Astrocyte (in vitro differentiated cells and primary cell): ENCODE results near the gene TMEM233.

ENCODE experiments used
- EZH2 ChIP-seq: IDR thresholded peaks from 2 replicates; pipeline ENCODE4 v1.6.1; 2012; ENCODE audit warnings: mild to moderate bottlenecking, low read length, inconsistent platforms; ENCODE audit not compliant: insufficient read depth
- TF ChIP-seq, protein P1 (sequence below): IDR thresholded peaks from 2 replicates; pipeline ENCODE4 v1.5.1; 2011; ENCODE audit warnings: low read depth, mild to moderate bottlenecking, inconsistent platforms, low read length, moderate library complexity; ENCODE audit not compliant: insufficient read depth

DNA sequence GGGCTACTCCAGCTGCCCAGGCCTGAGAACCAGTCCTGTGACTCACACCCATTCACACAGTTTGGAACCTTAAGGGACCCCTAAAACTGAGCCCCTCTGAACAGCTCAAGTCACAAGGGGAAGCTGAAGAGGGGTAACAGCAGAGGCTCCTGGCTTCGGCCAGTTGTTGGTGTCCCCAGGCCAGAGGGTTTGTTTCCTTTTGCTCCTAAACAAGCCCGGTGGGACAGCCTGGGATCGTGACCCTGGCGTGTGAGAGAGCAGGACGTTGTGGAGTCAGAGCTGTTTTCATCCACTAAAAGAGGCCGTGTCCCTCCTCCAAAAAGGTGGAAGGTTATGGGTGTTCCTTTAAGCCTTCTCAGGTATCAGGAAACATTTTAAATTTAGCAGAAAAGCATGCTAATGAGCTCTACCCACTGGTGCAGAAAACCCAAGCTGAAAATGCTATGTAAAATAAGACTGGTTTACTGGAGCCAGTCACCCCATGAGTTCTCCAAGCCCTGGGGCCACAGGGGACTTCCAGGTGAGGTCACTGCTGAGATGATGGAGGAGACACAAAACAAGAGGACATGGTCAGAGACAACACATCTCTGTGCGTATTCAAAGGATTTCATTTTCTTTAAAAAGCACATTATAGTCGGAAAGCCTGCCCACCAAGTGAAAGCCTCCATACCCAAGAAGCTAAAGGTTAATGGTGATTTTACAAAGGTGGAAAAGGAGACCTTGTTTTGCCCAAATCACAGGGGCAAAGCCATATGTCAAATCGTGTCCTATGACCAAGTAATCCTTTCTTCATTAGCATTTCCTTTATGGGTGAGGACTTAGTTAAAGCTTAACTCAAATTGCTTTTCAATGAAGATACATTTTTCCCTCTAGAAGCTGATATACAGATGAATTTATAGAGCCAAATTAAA is 88.4 kb downstream of the TMEM233 start:
- TF ChIP-seq, protein P1, sequence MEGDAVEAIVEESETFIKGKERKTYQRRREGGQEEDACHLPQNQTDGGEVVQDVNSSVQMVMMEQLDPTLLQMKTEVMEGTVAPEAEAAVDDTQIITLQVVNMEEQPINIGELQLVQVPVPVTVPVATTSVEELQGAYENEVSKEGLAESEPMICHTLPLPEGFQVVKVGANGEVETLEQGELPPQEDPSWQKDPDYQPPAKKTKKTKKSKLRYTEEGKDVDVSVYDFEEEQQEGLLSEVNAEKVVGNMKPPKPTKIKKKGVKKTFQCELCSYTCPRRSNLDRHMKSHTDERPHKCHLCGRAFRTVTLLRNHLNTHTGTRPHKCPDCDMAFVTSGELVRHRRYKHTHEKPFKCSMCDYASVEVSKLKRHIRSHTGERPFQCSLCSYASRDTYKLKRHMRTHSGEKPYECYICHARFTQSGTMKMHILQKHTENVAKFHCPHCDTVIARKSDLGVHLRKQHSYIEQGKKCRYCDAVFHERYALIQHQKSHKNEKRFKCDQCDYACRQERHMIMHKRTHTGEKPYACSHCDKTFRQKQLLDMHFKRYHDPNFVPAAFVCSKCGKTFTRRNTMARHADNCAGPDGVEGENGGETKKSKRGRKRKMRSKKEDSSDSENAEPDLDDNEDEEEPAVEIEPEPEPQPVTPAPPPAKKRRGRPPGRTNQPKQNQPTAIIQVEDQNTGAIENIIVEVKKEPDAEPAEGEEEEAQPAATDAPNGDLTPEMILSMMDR: no peak
- no peak for TF ChIP-seq EZH2
